HG03442 (cell line): ENCODE results near the gene PDXK.
"Not testable (repeated sequence)": the region's sequence is repeated elsewhere in the genome, so short reads cannot be mapped to it uniquely, and the experiment has no call there.

Source experiments
- ATAC-seq: cut with Tn5 transposase; IDR thresholded peaks from one replicate; pipeline ENCODE4 v1.9.1; 2021; ENCODE audit warnings: mild to moderate bottlenecking, moderate library complexity; ENCODE audit not compliant: unreplicated experiment

Gene PDXK

DNA sequence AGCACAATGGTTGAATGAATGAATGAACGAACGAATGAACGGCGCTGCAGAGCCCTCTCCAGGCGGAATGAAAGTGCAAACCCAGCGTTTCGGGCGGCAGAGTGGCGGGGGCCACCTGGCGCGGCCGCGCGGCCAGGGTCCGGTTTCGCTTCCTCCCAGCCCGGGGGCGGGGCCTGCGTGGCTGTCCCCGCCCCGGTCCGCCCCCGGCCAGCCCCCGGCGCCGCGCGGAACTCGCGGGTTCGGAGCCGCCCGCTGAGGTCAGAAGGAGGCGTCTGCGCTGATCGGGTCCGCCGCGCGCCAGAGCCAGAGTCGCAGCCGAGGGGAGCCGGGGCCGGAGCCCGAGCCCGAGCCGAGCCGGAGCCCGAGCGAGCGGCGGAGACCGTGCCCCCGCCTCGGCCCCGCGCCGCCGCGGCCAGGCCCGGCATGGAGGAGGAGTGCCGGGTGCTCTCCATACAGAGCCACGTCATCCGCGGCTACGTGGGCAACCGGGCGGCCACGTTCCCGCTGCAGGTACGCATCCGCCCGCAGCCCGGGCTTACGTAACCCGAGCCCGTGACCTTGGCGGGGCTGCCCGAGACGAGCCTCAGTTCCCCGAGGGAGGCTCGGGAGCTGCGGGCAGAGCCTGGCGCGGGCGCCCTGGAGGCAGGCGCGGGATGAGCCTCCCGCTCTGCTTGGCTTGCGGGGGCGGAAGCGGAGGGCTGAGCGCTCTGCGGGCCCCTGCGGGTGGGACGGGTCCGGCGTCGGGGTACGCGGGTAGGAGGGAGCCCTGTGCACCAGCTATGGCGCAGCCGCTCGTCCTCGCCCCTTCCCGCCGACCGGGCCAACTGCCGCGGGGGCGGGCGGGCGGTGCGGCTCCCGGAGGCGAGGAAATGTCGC, at the start of gene PDXK:
Gene PDXK (plus strand): TSS at position 258 of the 876 bp plus-strand sequence. CDS start 166 bp downstream, at position 424.
- ATAC-seq, result peak; percentile 60

- no peak for ATAC-seq
Observed at GRCh38 chr21:43669828-43670605, 48.9 kb upstream of the PDXK start.

DNA sequence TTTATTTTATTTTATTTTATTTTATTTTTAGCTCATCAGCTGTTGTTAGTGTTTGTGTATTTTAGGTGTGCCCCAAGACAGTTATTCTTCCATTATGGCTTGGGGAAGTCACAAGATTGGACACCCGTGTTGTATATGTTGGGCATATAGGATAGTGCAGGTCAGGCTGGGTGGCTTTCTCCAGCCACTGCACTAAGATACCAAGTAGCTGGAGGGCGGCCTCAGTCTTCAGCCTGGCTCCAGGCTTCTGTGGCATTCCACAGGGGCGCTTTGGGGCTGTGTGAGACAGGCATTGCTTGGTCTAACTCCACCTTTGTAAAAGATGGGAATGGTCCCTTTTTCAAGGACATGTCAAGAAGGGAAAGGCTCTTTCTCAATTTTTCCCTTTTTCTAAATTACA, 43.1 kb upstream of the PDXK start:
- ATAC-seq, result no peak

GRCh38 chr21:43676391-43676790, 42.5 kb upstream of the PDXK start:
- no peak for ATAC-seq

- ATAC-seq, result no peak
Observed at GRCh38 chr21:43679951-43680350, 39.0 kb upstream of the PDXK start.

- not testable (repeated sequence) for ATAC-seq
Observed at GRCh38 chr21:43680421-43680820, 38.5 kb upstream of the PDXK start.

- ATAC-seq, result no peak
Observed at GRCh38 chr21:43681650-43682049, 37.3 kb upstream of the PDXK start.

GRCh38 chr21:43684424-43684823, 34.5 kb upstream of the PDXK start:
- ATAC-seq, result no peak

- no peak for ATAC-seq
Observed at GRCh38 chr21:43686811-43687565, 31.9 kb upstream of the PDXK start.

DNA sequence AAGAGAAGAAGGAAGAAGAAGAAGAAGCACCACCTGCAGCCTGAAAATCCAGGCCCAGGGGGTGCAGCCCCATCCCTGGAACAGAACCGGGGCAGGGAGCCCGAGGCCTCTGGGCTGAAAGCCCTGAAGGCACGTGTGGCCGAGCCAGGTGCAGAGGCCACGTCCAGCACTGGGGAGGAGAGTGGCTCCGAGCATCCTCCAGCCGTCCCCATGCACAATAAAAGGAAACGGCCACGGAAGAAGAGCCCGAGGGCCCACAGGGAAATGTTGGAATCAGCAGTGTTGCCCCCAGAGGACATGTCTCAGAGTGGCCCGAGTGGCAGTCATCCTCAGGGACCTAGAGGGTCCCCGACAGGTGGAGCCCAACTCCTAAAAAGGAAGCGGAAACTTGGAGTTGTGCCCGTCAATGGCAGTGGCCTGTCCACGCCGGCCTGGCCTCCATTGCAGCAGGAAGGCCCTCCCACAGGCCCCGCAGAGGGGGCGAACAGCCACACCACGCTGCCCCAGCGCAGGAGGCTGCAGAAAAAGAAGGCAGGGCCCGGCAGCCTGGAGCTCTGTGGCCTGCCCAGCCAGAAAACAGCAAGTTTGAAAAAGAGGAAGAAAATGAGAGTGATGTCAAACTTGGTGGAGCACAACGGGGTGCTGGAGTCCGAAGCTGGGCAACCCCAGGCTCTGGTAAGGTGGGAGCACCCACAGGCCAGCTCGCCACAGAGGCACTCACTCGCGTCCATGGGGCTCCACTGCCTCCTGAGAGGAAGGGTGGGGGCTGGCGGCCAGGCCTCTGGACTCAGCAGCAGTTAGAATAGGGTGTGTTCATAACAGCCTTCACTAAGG, 31.1 kb upstream of the PDXK start:
- ATAC-seq, result no peak

DNA sequence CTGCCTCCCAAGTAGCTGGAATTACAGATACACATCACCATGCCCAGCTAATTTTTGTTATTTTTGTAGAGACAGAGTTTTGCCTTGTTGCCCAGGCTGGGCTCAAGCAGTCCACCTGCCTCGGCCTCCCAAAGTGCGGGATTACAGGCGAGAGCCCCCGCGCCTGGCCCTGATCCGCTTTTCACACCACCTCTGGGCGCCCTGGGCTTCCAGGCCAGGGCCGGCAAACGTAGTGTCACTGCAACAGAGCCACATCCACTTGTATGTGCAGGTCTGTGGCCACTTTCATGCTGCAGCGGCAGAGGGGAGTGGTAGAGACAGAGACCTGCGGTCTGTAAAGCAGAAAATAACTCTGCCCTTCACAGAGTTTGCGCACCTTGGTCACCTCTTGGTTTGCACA, 30.0 kb upstream of the PDXK start:
- ATAC-seq, result no peak

DNA sequence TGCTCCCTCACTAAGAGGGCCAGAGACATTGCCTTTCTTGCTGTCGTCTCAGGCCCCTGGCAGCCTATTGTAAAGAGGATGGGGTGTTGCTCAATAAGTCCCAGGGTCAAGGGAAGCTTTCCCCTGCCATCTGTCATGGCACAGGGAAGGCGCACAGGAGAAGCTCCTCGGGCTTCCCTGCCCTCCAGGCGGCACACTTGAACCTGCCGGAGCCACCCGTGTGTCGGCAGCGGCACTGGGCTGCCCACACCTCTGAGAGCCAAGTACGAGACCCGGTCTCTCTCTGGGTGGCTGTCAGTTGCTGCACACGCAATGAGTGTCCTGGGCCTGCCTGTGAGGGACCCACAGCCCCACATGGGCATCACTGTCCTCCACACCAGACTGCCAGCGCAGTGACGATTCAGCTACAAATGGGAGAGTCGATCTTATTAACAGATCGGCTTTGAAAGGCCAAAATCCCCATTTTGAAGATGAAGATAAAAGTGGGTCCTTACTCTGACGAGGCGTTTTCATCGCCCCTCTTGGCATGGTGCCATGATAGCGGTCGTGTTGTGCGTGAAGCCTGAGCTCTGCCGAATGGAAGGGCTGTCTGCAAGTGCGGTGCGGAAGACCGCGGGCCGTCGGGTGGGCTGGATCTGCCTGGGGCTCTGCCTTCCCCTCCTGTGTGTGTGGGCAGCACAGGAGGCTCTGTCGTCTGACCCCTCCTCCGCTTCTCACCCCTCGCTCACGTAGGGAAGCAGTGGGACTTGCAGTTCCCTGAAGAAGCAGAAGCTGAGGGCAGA, 29.2 kb upstream of the PDXK start:
- ATAC-seq, result no peak

- no peak for ATAC-seq
Observed at GRCh38 chr21:43690346-43690745, 28.6 kb upstream of the PDXK start.

DNA sequence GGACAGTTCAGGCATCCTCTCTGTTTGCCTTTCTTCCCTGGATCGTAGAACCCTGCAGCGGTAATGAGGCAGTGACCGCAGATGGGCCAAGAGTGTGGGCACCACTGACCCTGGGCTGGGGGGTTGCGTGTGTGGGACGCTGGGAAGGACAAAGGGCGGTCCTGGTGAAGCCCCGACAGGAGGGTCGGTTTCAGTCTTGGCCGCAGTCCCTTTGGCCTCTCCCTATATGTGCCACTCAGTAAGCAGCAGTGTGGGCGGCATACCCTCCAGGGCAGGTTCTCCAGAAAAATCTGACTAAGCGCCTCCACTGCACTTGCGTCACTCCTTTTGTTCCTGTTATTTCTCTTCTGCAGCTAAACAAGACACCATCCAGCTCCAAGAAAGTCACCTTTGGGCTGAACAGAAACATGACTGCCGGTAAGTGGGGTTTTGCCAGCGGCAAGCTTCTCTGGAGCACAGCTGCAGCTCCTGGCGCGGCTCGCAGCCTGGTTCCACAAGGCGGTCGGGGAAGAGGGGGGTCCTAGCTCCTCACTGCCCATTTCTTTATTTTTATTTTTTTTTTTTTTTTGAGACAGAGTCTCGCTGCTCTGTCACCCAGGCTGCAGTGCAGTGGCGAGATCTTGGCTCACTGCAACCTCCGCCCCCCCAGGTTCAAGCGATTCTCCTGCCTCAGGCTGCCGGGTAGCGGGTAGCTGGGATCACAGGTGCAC, 27.7 kb upstream of the PDXK start:
- ATAC-seq, result no peak

- ATAC-seq, result no peak
Observed at GRCh38 chr21:43691801-43692200, 27.1 kb upstream of the PDXK start.

- no peak for ATAC-seq
Observed at GRCh38 chr21:43692949-43693348, 26.0 kb upstream of the PDXK start.

DNA sequence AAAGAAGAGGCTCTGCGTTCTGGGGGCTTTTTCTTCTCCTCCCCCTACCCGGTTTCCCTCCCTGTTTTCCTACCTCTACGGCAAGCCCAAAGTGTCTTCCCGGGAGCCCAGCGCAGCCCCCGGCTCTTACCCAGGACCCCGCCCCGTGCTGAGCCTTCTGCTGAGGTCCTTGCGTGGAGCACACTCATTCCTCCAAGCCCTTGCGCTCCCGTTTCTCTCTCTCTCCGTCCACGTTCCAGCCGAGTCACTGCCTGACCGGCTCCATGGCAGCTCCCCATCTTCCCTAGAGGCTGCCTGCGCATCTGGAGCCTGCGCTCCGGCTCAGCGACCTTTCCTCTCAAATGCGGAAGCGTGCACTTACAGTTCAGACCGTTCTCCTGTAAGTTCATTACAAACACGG, 24.9 kb upstream of the PDXK start:
- ATAC-seq, result no peak

DNA sequence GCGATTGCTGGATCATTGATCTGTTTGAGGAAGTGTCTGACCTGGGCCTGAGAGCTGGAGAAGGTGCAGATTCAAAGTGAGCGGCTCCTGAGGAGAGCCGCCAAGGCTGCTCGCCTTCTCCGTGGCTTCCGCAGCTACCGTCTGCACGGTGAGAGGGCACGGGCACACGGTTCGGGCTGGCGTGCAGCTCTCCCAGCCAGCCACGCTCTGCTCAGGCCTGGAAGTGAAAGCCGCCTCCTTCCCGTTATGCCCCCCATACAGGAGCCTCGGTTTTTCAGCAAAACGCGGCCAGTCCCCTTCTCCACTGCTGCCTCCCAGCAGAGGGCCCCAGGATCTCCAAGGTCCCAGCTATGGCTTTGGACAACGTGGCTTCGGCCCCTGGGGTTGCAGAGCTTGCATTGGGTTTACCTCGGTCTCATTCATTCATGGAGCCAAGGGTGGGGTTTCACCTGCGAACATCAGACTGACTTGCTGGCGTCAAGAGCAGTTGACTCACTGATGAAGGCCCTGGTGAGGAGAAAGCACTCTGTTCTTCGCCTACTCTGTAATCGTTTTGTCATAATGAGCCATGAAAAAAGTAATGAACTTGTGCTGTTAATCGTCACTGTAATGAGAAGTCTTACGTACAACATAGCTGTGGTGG, 24.4 kb upstream of the PDXK start:
- no peak for ATAC-seq

GRCh38 chr21:43696214-43696613, 22.7 kb upstream of the PDXK start:
- ATAC-seq, result no peak
